Measurements from ENCODE around the gene LAMB1.

Gene LAMB1

GRCh38 chr7:107977048-107977447, 25.9 kb downstream of the LAMB1 start:
- Histone ChIP-seq H3K27ac (ENCODE audit: low read depth, low read length, poor library complexity, severe bottlenecking) (no peak overlapping the region), H3K4me3 (ENCODE audit: low read depth, low read length, poor library complexity, severe bottlenecking) (no peak overlapping the region), H3K9me3 (ENCODE audit: low read length) (no peaks in the 10 kb centered on the region), H3K79me2 (ENCODE audit: insufficient read depth, low read length) (no peaks in the 10 kb centered on the region), H3K4me2 (ENCODE audit: low read length) (no peak overlapping the region), H3K36me3 (ENCODE audit: insufficient read depth, low read length) (no peaks in the 10 kb centered on the region), H3F3A (ENCODE audit: insufficient read depth, low read length) (no peaks in the 10 kb centered on the region), H3K4me1 (ENCODE audit: insufficient read depth, low read length, severe bottlenecking) (no peaks in the 10 kb centered on the region), H3K9ac (ENCODE audit: low read length) (no peak overlapping the region), H4K20me1 (ENCODE audit: insufficient read depth, low read length) (no peaks in the 10 kb centered on the region), H3K9me2 (ENCODE audit: low read depth, low read length) (no peaks in the 10 kb centered on the region), H3K27me3 (ENCODE audit: insufficient read depth, low read length) (peaks cover 4% of the 10 kb centered on the region; the same call in 1 of the 2 replicates), H2AFZ (ENCODE audit: low read length) (no peak overlapping the region)
- no peak for TF ChIP-seq EZH2 (IDR thresholded peaks at IDR 0.05; ENCODE audit: borderline replicate concordance, low read length)
- no peak for TF ChIP-seq CTCF (IDR thresholded peaks at IDR 0.05; ENCODE audit: low read length)

GRCh38 chr7:107976620-107977019, 26.3 kb downstream of the LAMB1 start:
- TF ChIP-seq CTCF (IDR thresholded peaks at IDR 0.05; ENCODE audit: low read length) (no peak), EZH2 (IDR thresholded peaks at IDR 0.05; ENCODE audit: borderline replicate concordance, low read length) (no peak)
- no peaks in the 10 kb centered on the region for H4K20me1 ChIP-seq (ENCODE audit: insufficient read depth, low read length)
- H3K79me2 ChIP-seq (ENCODE audit: insufficient read depth, low read length): no peaks in the 10 kb centered on the region
- no peaks in the 10 kb centered on the region for H3K9me2 ChIP-seq (ENCODE audit: low read depth, low read length)
- H3K4me2 ChIP-seq (ENCODE audit: low read length): no peak overlapping the region
- no peaks in the 10 kb centered on the region for H3K9me3 ChIP-seq (ENCODE audit: low read length)
- no peak overlapping the region for H2AFZ ChIP-seq (ENCODE audit: low read length)
- peaks cover 6% of the 10 kb centered on the region; the same call in 1 of the 2 replicates for H3K27me3 ChIP-seq (ENCODE audit: insufficient read depth, low read length)
- no peaks in the 10 kb centered on the region for H3K4me1 ChIP-seq (ENCODE audit: insufficient read depth, low read length, severe bottlenecking)
- H3K4me3 ChIP-seq (ENCODE audit: low read depth, low read length, poor library complexity, severe bottlenecking): no peak overlapping the region
- no peaks in the 10 kb centered on the region for H3F3A ChIP-seq (ENCODE audit: insufficient read depth, low read length)
- no peak overlapping the region for H3K27ac ChIP-seq (ENCODE audit: low read depth, low read length, poor library complexity, severe bottlenecking)
- H3K36me3 ChIP-seq (ENCODE audit: insufficient read depth, low read length): no peaks in the 10 kb centered on the region
- H3K9ac ChIP-seq (ENCODE audit: low read length): no peak overlapping the region

GRCh38 chr7:107975394-107976013, 27.5 kb downstream of the LAMB1 start:
- Histone ChIP-seq H3K4me1 (ENCODE audit: insufficient read depth, low read length, severe bottlenecking) (no peaks in the 10 kb centered on the region), H3K4me2 (ENCODE audit: low read length) (no peak overlapping the region), H3K27ac (ENCODE audit: low read depth, low read length, poor library complexity, severe bottlenecking) (no peak overlapping the region), H3K9me2 (ENCODE audit: low read depth, low read length) (no peaks in the 10 kb centered on the region), H4K20me1 (ENCODE audit: insufficient read depth, low read length) (no peaks in the 10 kb centered on the region), H3K27me3 (ENCODE audit: insufficient read depth, low read length) (peaks cover 6% of the 10 kb centered on the region; the same call in 1 of the 2 replicates), H3K9ac (ENCODE audit: low read length) (no peak overlapping the region), H2AFZ (ENCODE audit: low read length) (no peak overlapping the region), H3K4me3 (ENCODE audit: low read depth, low read length, poor library complexity, severe bottlenecking) (no peak overlapping the region), H3K36me3 (ENCODE audit: insufficient read depth, low read length) (no peaks in the 10 kb centered on the region), H3F3A (ENCODE audit: insufficient read depth, low read length) (no peaks in the 10 kb centered on the region), H3K9me3 (ENCODE audit: low read length) (no peaks in the 10 kb centered on the region), H3K79me2 (ENCODE audit: insufficient read depth, low read length) (no peaks in the 10 kb centered on the region)
- TF ChIP-seq CTCF (IDR thresholded peaks at IDR 0.05; ENCODE audit: low read length) (no peak), EZH2 (IDR thresholded peaks at IDR 0.05; ENCODE audit: borderline replicate concordance, low read length) (no peak)
